ENCODE measurements around the gene LSS. TPM values are rescaled to one million over a fixed set of nuclear protein-coding genes. Genes with fewer than 3 reads are reported as not detected.
"Not testable (repeated sequence)": the region's sequence is repeated elsewhere in the genome, so short reads cannot be mapped to it uniquely, and the experiment has no call there.

The LSS gene
- total and polyA plus RNA-seq, 5 donors from 2014 or later: 8.8 to 51.6 (median 13.3) TPM

DNA sequence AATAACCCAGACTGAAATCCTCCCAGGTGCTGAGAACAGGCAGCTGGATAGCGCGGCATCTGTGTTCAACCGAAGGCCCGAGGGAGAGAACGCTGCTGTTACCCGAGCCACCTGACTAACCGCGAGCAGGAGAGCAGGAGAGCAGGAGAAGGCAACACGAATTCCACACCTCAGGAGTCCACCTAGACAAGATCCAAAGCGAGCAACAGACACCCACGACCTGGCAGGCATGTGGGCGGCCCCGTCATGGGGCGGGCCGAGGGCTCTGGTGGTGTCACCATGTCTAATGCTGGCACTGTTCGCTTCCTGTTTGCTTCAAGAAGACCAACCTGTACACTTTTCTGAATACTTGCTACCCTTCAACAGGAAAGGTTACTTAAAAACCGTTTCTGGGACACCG is 23.4 kb downstream of the LSS start:
- no peak for ATAC-seq (ENCODE audit: low read depth in 2 of 2)
- H3K4me3 Mint-ChIP-seq: no peak overlapping the region
- H3K27me3 Mint-ChIP-seq: no peaks in the 10 kb centered on the region
- H3K9me3 Mint-ChIP-seq: no peaks in the 10 kb centered on the region
- no peak for DNase-seq
- Histone ChIP-seq H3K27me3 (ENCODE audit: control insufficient read depth, insufficient read depth, low read length) (no peaks in the 10 kb centered on the region), H3K36me3 (ENCODE audit: control insufficient read depth, insufficient read depth, low read length) (peaks cover 32% of the 10 kb centered on the region), H3K4me3 (ENCODE audit: low read depth, low read length) (no peak overlapping the region), H3K4me1 (ENCODE audit: control insufficient read depth, insufficient read depth, low read length, poor library complexity, severe bottlenecking) (no peaks in the 10 kb centered on the region), H3K9me3 (ENCODE audit: control insufficient read depth in 2 of 2, low read length in 2 of 2) (no peaks in the 10 kb centered on the region), H3K27ac (ENCODE audit: insufficient read depth, low read length, poor library complexity, severe bottlenecking) (no peak overlapping the region)
- peaks cover 15% of the 10 kb centered on the region for H3K36me3 Mint-ChIP-seq
- no peaks in the 10 kb centered on the region for H3K4me1 Mint-ChIP-seq
- H3K27ac Mint-ChIP-seq: peak overlapping the region in 1 of 3 donors; percentile 26

DNA sequence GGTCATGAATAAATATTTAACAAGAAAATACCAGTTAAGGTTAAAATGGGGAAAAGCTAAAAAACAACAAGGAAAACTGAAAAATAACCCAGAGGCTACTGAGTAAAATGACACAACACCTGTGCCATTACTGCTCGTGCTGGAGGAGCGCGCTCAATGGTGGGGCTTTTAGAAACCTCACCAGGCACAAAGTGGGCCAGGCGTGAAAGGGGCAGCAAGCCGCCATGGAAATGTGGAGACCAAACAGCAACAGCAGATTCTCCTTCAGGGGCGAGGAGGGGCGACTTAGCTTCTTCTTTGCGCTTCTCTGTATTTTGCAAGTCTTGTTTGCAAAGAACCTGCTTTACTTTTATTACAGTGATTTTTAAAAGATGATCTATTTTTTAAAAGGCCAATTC is 25.4 kb downstream of the LSS start:
- no peaks in the 10 kb centered on the region for H3K9me3 Mint-ChIP-seq
- Histone ChIP-seq H3K27ac (ENCODE audit: insufficient read depth, low read length, poor library complexity, severe bottlenecking) (no peak overlapping the region), H3K36me3 (ENCODE audit: control insufficient read depth, insufficient read depth, low read length) (peaks cover 44% of the 10 kb centered on the region), H3K4me1 (ENCODE audit: control insufficient read depth, insufficient read depth, low read length, poor library complexity, severe bottlenecking) (no peaks in the 10 kb centered on the region), H3K4me3 (ENCODE audit: low read depth, low read length) (no peak overlapping the region), H3K27me3 (ENCODE audit: control insufficient read depth, insufficient read depth, low read length) (no peaks in the 10 kb centered on the region), H3K9me3 (ENCODE audit: control insufficient read depth in 2 of 2, low read length in 2 of 2) (no peaks in the 10 kb centered on the region)
- DNase-seq: no peak
- ATAC-seq (ENCODE audit: low read depth in 2 of 2): no peak
- no peak overlapping the region for H3K27ac Mint-ChIP-seq
- peaks cover 0 to 8% (median 0%) of the 10 kb centered on the region in 4 donors for H3K4me1 Mint-ChIP-seq
- no peak overlapping the region for H3K4me3 Mint-ChIP-seq
- no peaks in the 10 kb centered on the region for H3K27me3 Mint-ChIP-seq
- H3K36me3 Mint-ChIP-seq: peaks cover 30% of the 10 kb centered on the region

DNA sequence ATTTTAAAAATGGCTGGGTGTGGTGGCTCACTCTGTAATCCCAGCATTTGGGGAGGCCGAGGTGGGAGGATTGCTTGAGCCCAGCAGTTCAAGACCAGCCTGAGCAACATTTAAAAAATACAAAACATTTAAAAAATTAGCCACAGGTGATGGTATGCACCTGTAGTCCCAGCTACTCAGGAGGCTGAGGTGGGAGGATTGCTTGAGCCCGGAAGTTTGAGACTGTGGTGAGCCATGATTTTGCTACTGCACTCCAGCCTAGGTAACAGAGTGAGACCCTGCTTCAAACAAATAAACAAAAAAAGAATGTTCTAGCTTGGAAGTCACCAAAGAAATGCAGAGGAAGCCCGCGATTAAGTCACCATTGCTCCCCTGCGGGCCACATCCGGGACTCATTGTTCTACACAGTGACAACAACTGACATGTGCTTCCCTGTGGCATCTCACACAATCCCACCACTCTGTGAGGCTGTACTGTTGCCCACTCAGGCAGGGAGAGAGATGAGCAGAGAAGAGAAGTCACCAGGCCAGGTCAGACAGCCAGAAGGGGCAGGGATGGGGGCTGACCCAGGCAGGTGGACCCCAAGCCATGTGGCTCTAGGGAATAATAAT is 25.9 kb downstream of the LSS start:
- H3K27ac ChIP-seq (ENCODE audit: insufficient read depth, low read length, poor library complexity, severe bottlenecking): no peak overlapping the region
- H3K4me3 ChIP-seq (ENCODE audit: low read depth, low read length): no peak overlapping the region
- peaks cover 44% of the 10 kb centered on the region for H3K36me3 ChIP-seq (ENCODE audit: control insufficient read depth, insufficient read depth, low read length)
- H3K36me3 Mint-ChIP-seq: peaks cover 25% of the 10 kb centered on the region
- H3K27ac Mint-ChIP-seq: no peak overlapping the region
- DNase-seq (no peak), ATAC-seq (ENCODE audit: low read depth in 2 of 2) (no peak)
- H3K27me3 ChIP-seq (ENCODE audit: control insufficient read depth, insufficient read depth, low read length): no peaks in the 10 kb centered on the region
- H3K9me3 ChIP-seq (ENCODE audit: control insufficient read depth in 2 of 2, low read length in 2 of 2): no peaks in the 10 kb centered on the region
- H3K4me1 Mint-ChIP-seq: peaks cover 0 to 8% (median 0%) of the 10 kb centered on the region in 4 donors
- H3K4me3 Mint-ChIP-seq: no peak overlapping the region
- no peaks in the 10 kb centered on the region for H3K27me3 Mint-ChIP-seq
- H3K9me3 Mint-ChIP-seq: no peaks in the 10 kb centered on the region
- no peaks in the 10 kb centered on the region for H3K4me1 ChIP-seq (ENCODE audit: control insufficient read depth, insufficient read depth, low read length, poor library complexity, severe bottlenecking)

DNA sequence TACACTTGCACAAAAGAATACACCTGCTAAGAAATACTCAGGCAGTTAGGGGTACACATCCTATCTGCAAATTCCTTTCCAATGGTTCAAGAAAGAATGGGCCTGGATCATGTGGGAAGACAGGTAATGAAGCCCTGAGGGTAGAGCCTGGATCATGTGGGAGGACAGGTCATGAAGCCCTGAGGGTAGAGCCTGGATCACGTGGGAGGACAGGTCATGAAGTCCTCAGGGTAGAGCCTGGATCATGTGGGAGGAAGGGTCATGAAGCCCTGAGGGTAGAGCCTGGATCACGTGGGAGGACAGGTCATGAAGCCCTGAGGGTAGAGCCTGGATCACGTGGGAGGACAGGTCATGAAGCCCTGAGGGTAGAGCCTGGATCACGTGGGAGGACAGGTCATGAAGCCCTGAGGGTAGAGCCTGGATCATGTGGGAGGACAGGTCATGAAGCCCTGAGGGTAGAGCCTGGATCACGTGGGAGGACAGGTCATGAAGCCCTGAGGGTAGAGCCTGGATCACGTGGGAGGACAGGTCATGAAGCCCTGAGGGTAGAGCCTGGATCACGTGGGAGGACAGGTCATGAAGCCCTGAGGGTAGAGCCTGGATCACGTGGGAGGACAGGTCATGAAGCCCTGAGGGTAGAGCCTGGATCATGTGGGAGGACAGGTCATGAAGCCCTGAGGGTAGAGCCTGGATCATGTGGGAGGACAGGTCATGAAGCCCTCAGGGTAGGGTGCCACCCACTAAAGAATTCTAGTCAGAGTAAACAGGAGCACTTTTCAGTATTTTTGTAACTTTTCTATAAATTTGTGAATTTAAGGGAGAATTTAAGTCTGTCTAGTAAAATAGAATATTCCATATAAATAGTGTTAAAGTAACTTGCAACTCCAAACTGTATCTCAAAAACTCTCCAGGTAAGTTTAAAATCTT is 27.4 kb downstream of the LSS start:
- H3K27ac ChIP-seq (ENCODE audit: insufficient read depth, low read length, poor library complexity, severe bottlenecking); H3K27me3 ChIP-seq (ENCODE audit: control insufficient read depth, insufficient read depth, low read length); H3K4me3 Mint-ChIP-seq; H3K4me1 ChIP-seq (ENCODE audit: control insufficient read depth, insufficient read depth, low read length, poor library complexity, severe bottlenecking); H3K27me3 Mint-ChIP-seq; DNase-seq; H3K27ac Mint-ChIP-seq; H3K4me1 Mint-ChIP-seq; H3K4me3 ChIP-seq (ENCODE audit: low read depth, low read length); H3K9me3 ChIP-seq (ENCODE audit: control insufficient read depth in 2 of 2, low read length in 2 of 2); H3K9me3 Mint-ChIP-seq; ATAC-seq (ENCODE audit: low read depth in 2 of 2): not testable (repeated sequence)
- H3K36me3 Mint-ChIP-seq: peaks cover 29% of the 10 kb centered on the region
- H3K36me3 ChIP-seq (ENCODE audit: control insufficient read depth, insufficient read depth, low read length): peaks cover 40% of the 10 kb centered on the region

DNA sequence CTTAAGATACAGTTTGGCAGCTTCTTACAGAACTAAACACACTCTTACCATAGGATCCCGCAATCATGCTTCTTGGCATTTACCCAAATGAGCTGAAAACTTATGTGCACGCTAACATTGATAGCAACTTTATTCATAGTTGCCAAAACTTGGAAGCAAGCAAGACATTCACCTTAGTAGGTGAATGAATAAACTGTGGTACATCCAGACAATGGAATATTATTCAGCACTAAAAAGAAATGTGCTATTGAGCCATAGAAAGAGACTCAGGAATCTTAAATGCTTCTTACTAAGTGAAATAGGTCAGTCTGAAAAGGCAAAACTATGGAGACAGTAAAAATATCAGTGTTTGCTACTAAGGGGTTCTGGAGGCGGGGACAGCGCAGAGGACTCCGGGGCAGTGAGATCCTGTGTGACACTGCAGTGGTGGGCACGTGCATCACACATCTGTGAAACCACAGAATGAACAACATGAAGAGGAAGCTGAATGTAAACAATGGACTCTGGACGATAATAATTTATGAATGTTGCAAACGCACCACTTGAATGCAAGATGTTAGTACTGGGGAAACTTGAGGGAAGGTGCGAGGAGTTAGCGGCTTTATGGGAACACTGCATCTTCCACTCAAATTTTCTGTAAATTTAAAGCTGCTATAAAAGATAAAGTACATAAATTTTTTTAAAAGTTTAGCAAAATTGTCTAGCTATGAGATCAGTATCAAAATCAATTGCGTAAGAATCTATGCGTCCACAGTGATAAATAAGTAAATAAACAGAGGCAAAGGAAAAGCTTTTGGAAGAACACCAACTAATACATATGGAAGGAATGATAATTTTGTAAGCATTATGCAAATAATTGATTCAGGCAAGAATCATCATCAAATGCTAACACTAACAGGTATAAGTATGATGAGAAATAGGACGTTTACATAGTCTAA is 28.9 kb downstream of the LSS start:
- Mint-ChIP-seq H3K27me3 (no peaks in the 10 kb centered on the region), H3K36me3 (peaks cover 31% of the 10 kb centered on the region), H3K9me3 (no peaks in the 10 kb centered on the region), H3K4me1 (peaks cover 0 to 8% (median 0%) of the 10 kb centered on the region in 4 donors), H3K27ac (peak overlapping the region in 1 of 3 donors; percentile 73), H3K4me3 (no peak overlapping the region)
- DNase-seq (no peak), ATAC-seq (ENCODE audit: low read depth in 2 of 2) (no peak)
- H3K27me3 ChIP-seq (ENCODE audit: control insufficient read depth, insufficient read depth, low read length): no peaks in the 10 kb centered on the region
- no peaks in the 10 kb centered on the region for H3K4me1 ChIP-seq (ENCODE audit: control insufficient read depth, insufficient read depth, low read length, poor library complexity, severe bottlenecking)
- H3K27ac ChIP-seq (ENCODE audit: insufficient read depth, low read length, poor library complexity, severe bottlenecking): no peak overlapping the region
- peaks cover 39% of the 10 kb centered on the region for H3K36me3 ChIP-seq (ENCODE audit: control insufficient read depth, insufficient read depth, low read length)
- no peak overlapping the region for H3K4me3 ChIP-seq (ENCODE audit: low read depth, low read length)
- H3K9me3 ChIP-seq (ENCODE audit: control insufficient read depth in 2 of 2, low read length in 2 of 2): no peaks in the 10 kb centered on the region

DNA sequence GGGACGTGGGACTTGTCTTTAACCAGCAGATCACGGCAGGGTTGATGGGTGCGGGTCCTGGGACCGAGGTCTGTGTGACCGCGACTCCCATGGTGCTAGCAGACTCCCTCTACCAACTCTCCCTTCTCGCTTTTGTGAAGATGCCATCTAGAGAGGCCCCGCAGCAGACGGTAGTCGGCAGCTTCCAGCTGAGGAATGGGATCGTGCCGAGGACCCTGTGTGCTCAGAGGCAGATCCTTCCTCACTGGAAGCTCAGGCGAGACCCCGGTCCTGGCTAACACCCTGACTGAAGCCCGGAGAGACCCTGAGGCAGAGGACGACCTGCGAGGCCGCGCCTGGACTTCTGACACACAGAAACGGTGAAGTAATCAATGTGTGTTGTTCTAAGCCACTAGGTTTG is 31.8 kb downstream of the LSS start:
- Histone ChIP-seq H3K27me3 (ENCODE audit: control insufficient read depth, insufficient read depth, low read length) (no peaks in the 10 kb centered on the region), H3K36me3 (ENCODE audit: control insufficient read depth, insufficient read depth, low read length) (peaks cover 40% of the 10 kb centered on the region), H3K4me1 (ENCODE audit: control insufficient read depth, insufficient read depth, low read length, poor library complexity, severe bottlenecking) (no peaks in the 10 kb centered on the region), H3K27ac (ENCODE audit: insufficient read depth, low read length, poor library complexity, severe bottlenecking) (no peak overlapping the region), H3K4me3 (ENCODE audit: low read depth, low read length) (no peak overlapping the region), H3K9me3 (ENCODE audit: control insufficient read depth in 2 of 2, low read length in 2 of 2) (no peaks in the 10 kb centered on the region)
- no peak for ATAC-seq (ENCODE audit: low read depth in 2 of 2)
- Mint-ChIP-seq H3K36me3 (peaks cover 33% of the 10 kb centered on the region), H3K4me3 (no peak overlapping the region), H3K27me3 (no peaks in the 10 kb centered on the region), H3K4me1 (peaks cover 0 to 8% (median 0%) of the 10 kb centered on the region in 4 donors), H3K27ac (no peak overlapping the region), H3K9me3 (no peaks in the 10 kb centered on the region)
- DNase-seq: no peak

DNA sequence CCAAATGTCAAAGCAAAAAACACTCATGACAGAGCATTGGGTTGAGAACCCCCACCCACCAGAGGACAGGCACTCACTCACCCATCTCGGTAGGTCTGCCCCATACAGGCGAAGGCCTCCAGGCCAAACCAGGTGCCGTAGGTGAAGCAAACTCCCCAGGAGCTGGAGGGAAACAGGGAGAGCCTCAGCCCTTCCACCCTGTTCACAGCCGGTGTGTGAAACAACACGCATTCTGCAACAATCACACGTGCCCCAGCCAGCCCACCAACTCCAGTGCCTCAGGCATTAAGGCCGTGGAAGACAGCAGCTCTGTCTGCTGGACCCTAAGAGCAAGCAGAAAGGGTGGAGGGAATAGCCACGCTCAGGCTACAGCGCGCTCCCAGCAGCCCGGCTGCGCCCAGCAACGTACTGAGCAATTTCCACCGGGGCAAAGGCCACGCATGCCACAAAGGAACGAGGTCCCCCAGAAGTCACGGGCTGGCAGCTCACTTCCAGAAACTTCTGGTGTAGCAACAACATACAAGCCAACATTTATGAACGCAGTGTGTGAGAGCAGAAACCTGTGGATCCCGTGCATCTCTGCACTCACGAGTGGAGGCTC is 32.9 kb downstream of the LSS start:
- peaks cover 33% of the 10 kb centered on the region for H3K36me3 Mint-ChIP-seq

More for the DNA sequence above, 32.9 kb downstream of the LSS start:
- ATAC-seq (ENCODE audit: low read depth in 2 of 2) (no peak), DNase-seq (no peak)
- no peak overlapping the region for H3K4me3 ChIP-seq (ENCODE audit: low read depth, low read length)
- Mint-ChIP-seq H3K4me3 (no peak overlapping the region), H3K27ac (peak overlapping the region in 1 of 3 donors; percentile 82), H3K4me1 (peaks cover 0 to 8% (median 0%) of the 10 kb centered on the region in 4 donors), H3K9me3 (no peaks in the 10 kb centered on the region), H3K27me3 (no peaks in the 10 kb centered on the region)
- no peaks in the 10 kb centered on the region for H3K9me3 ChIP-seq (ENCODE audit: control insufficient read depth in 2 of 2, low read length in 2 of 2)
- H3K4me1 ChIP-seq (ENCODE audit: control insufficient read depth, insufficient read depth, low read length, poor library complexity, severe bottlenecking): no peaks in the 10 kb centered on the region
- H3K27me3 ChIP-seq (ENCODE audit: control insufficient read depth, insufficient read depth, low read length): no peaks in the 10 kb centered on the region
- H3K36me3 ChIP-seq (ENCODE audit: control insufficient read depth, insufficient read depth, low read length): peaks cover 40% of the 10 kb centered on the region
- no peak overlapping the region for H3K27ac ChIP-seq (ENCODE audit: insufficient read depth, low read length, poor library complexity, severe bottlenecking)

All from CD4-positive, CD25-positive, alpha-beta regulatory T cell (primary cell).